Endothelial cell of umbilical vein (primary cell): ENCODE results near the gene CDX4. TPM values are rescaled to one million over a fixed set of nuclear protein-coding genes. Genes with fewer than 3 reads are reported as not detected.

ENCODE experiments used
- BruUV-seq: library from RNA; stranded (reverse); fragments of 400-500 nt; replicated peaks from 2 replicates; lab custom pipeline; 2021; lab: Mats Ljungman, UMichigan
- CTCF ChIA-PET: fragments of 300-600, 350-600 bp; sonication (Branson Sonifier 250); formaldehyde crosslinking; loops from one replicate; lab custom pipeline; 2021; ENCODE audit warnings: antibody characterized with exemption, inconsistent platforms; lab: Charles Lee
- POLR2A ChIA-PET: fragments of 300-600, 350-600 bp; sonication (Branson Sonifier 250); formaldehyde crosslinking; loops from one replicate; lab custom pipeline; 2021; ENCODE audit warnings: antibody characterized with exemption, inconsistent platforms; lab: Charles Lee
- DNase-seq: peaks from one replicate; pipeline ENCODE4 v3.0.0-alpha.2; 2011; ENCODE audit warnings: low read depth, low spot score
- FAIRE-seq: peaks from 2 replicates; lab custom pipeline; 2011; peaks lifted over from hg19 to GRCh38; lab: Jason Lieb, UNC
- H2AFZ ChIP-seq: 2 replicates; pipeline ENCODE4 v1.6.0; 2012; ENCODE audit warnings: low read depth, low read length, control low read depth, inconsistent platforms
- H3K27ac ChIP-seq: 2 replicates; pipeline ENCODE4 v1.5.1; 2011; ENCODE audit warnings: low read depth, mild to moderate bottlenecking, control low read depth, low read length, moderate library complexity; ENCODE audit not compliant: insufficient read depth
- H3K27me3 ChIP-seq, 2 experiments: 2 replicates each; pipeline versions ENCODE4 v1.6.0 to v1.6.1; 2011; ENCODE audit warnings: low read length in 2 of 2, mixed read lengths in 1 of 2; ENCODE audit not compliant: control insufficient read depth in 2 of 2, insufficient read depth in 2 of 2
- H3K36me3 ChIP-seq, 2 experiments: 2 replicates in 1 of 2; 3 replicates in 1 of 2; pipeline ENCODE4 v1.5.1; 2011; ENCODE audit warnings: low read length in 2 of 2, mild to moderate bottlenecking in 1 of 2, moderate library complexity in 1 of 2; ENCODE audit not compliant: control insufficient read depth in 2 of 2, insufficient read depth in 2 of 2; ENCODE audit errors: extremely low read depth in 1 of 2
- H3K4me1 ChIP-seq: 3 replicates; pipeline ENCODE4 v1.5.1; 2011; ENCODE audit warnings: mild to moderate bottlenecking, low read length; ENCODE audit not compliant: control insufficient read depth, insufficient read depth; ENCODE audit errors: extremely low read depth
- H3K4me2 ChIP-seq: 2 replicates; pipeline ENCODE4 v1.6.1; 2011; ENCODE audit warnings: low read length, control low read depth, mixed read lengths; ENCODE audit not compliant: insufficient read depth
- H3K4me3 ChIP-seq, 3 experiments: fragments of 200-600 bp in 1 of 3; sonication (generic), shearing (Covaris generic) in 1 of 3; replicated peaks in 1 of 3; 2 replicates each; pipeline ENCODE4 v1.5.1; 2011 to 2016; ENCODE audit warnings: control low read depth in 3 of 3, low read length in 3 of 3, mild to moderate bottlenecking in 2 of 3, inconsistent platforms in 1 of 3, low read depth in 1 of 3, moderate library complexity in 1 of 3; ENCODE audit not compliant: insufficient read depth in 1 of 3
- H3K79me2 ChIP-seq: 2 replicates; pipeline ENCODE4 v1.6.0; 2012; ENCODE audit warnings: low read length, inconsistent platforms; ENCODE audit not compliant: control insufficient read depth, insufficient read depth
- H3K9ac ChIP-seq: replicated peaks from 2 replicates; pipeline ENCODE3; 2011; ENCODE audit warnings: low read length, control low read depth; ENCODE audit not compliant: insufficient read depth; ENCODE audit errors: extremely low read depth
- H3K9me1 ChIP-seq: replicated peaks from 3 replicates; pipeline ENCODE4 v1.6.0; 2011; ENCODE audit warnings: mild to moderate bottlenecking, low read length; ENCODE audit not compliant: control insufficient read depth, insufficient read depth; ENCODE audit errors: extremely low read depth
- H3K9me3 ChIP-seq: replicated peaks from 2 replicates; pipeline ENCODE4 v1.5.1; 2012; ENCODE audit warnings: low read length, inconsistent platforms; ENCODE audit not compliant: control insufficient read depth, insufficient read depth
- H4K20me1 ChIP-seq: replicated peaks from 2 replicates; pipeline ENCODE3; 2011; ENCODE audit warnings: mild to moderate bottlenecking, low read length; ENCODE audit not compliant: control insufficient read depth, insufficient read depth; ENCODE audit errors: extremely low read depth
- EZH2 ChIP-seq: IDR thresholded peaks from 2 replicates; pipeline ENCODE4 v1.6.1; 2012; ENCODE audit warnings: borderline replicate concordance, low read depth, mild to moderate bottlenecking, moderate library complexity, low read length, inconsistent platforms; ENCODE audit not compliant: severe bottlenecking
- FOS ChIP-seq: IDR thresholded peaks from 2 replicates; pipeline ENCODE4 v1.6.1; 2011; ENCODE audit warnings: mild to moderate bottlenecking, low read length, moderate library complexity, borderline replicate concordance; ENCODE audit not compliant: insufficient read depth
- GATA2 ChIP-seq: IDR thresholded peaks from 2 replicates; pipeline ENCODE4 v1.7.0; 2011; ENCODE audit warnings: low read depth, mild to moderate bottlenecking, moderate library complexity, mixed read lengths, low read length; ENCODE audit not compliant: insufficient read length, insufficient read depth
- JUN ChIP-seq: IDR thresholded peaks from 2 replicates; pipeline ENCODE4 v1.6.1; 2011; ENCODE audit warnings: borderline replicate concordance, low read depth; ENCODE audit not compliant: insufficient read length, insufficient read depth
- MYC ChIP-seq: IDR thresholded peaks from one replicate; pipeline ENCODE4 v1.6.1; 2011; ENCODE audit warnings: mild to moderate bottlenecking, low read depth, low read length
- POLR2A ChIP-seq: IDR thresholded peaks from 2 replicates; pipeline ENCODE4 v1.6.1; 2012; ENCODE audit warnings: low read depth, mild to moderate bottlenecking, control low read depth, low read length
- POLR2AphosphoS5 ChIP-seq: IDR thresholded peaks from 2 replicates; pipeline ENCODE4 v1.6.1; 2012; ENCODE audit warnings: low read depth, mild to moderate bottlenecking, control low read depth, low read length, moderate library complexity; ENCODE audit not compliant: insufficient read depth
- dilution Hi-C: fragments of 300-500 bp; cut with MboI; formaldehyde crosslinking; loops from one replicate; pipeline ENCODE4 v1.15.0; 2019; ENCODE audit warnings: low sequenced_read_pairs; ENCODE audit not compliant: extremely low pct_ligation_motif_present
- intact Hi-C: fragments of 100-400 bp; cut with micrococcal nuclease; formaldehyde crosslinking; loops from one replicate; pipeline ENCODE4 v1.10.0; 2022
- polyA plus RNA-seq, 4 experiments: library from polyadenylated mRNA; depleted of rRNA in 3 of 4; stranded (reverse) in 3 of 4; unstranded in 1 of 4; fragments of >200 nt; gene quantifications; 2 replicates each; pipeline versions ENCODE4 v1.2.1 to v1.2.3, GENCODE V29; 2011 to 2012; ENCODE audit warnings: missing spikeins in 1 of 4
- total RNA-seq: library from RNA; stranded (reverse); gene quantifications from 2 replicates; pipeline ENCODE4 v1.2.3, GENCODE V29; 2021
- TF ChIP-seq, protein P1 (sequence below): IDR thresholded peaks from 2 replicates; pipeline ENCODE4 v1.6.1; 2011; ENCODE audit not compliant: insufficient read depth, insufficient read length
- TF ChIP-seq, protein P2 (sequence below), 2 donors: IDR thresholded peaks; 1 replicate in 1 of 2; 2 replicates in 1 of 2; pipeline ENCODE4 v1.5.1; 2011; ENCODE audit warnings: low read length in 2 of 2, mild to moderate bottlenecking in 2 of 2, moderate library complexity in 2 of 2, control low read depth in 1 of 2, inconsistent platforms in 1 of 2, low read depth in 1 of 2; ENCODE audit not compliant: insufficient read depth in 1 of 2; ENCODE audit errors: extremely low read depth in 1 of 2

Gene CDX4
- total and polyA plus RNA-seq, 2 donors (not counting 3 experiments of a cell fraction or from before 2014, with no cell fraction given) = not detected

DNA sequence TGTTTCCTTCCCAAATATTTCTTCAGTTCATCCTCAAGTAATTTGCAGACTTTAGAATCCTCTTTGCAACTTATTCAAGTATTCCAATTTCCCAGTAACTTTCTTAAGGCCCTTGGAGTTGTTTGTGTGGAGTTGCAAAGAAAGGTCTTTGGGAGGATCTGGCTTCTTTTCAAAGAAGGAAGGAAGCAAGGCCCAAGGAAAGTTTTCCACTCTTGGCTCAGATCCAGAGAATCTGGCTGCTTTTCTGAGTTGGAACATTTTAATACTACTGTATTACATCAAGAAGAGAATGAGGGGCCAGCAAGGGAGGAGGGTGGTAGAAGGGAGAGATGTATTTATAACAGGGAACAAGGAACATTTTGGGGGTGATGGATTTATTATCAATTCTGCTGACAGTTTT is 10.5 kb downstream of the CDX4 start:
- Histone ChIP-seq H3K9me3 (no peaks in the 10 kb centered on the region), H4K20me1 (no peaks in the 10 kb centered on the region), H3K9ac (no peak overlapping the region), H3K4me3 (no peak overlapping the region), H3K27ac (no peak overlapping the region), H3K27me3 (no peaks in the 10 kb centered on the region), H3K4me1 (no peaks in the 10 kb centered on the region), H3K4me2 (no peak overlapping the region), H3K36me3 (no peaks in the 10 kb centered on the region), H3K79me2 (no peaks in the 10 kb centered on the region), H3K9me1 (no peaks in the 10 kb centered on the region), H2AFZ (no peak overlapping the region)
- BruUV-seq = no TSS peak
- CTCF ChIA-PET = no interaction called here
- DNase-seq (peak; percentile 48), FAIRE-seq (no peak)
- intact Hi-C loops = no loop called here
- dilution Hi-C loops = no loop called here
- POLR2A ChIA-PET = no interaction called here
- TF ChIP-seq, protein P1, sequence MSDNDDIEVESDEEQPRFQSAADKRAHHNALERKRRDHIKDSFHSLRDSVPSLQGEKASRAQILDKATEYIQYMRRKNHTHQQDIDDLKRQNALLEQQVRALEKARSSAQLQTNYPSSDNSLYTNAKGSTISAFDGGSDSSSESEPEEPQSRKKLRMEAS = no peak
- TF ChIP-seq FOS = no peak
- TF ChIP-seq GATA2 = no peak
- TF ChIP-seq POLR2A = no peak
- no peak for TF ChIP-seq POLR2AphosphoS5
- TF ChIP-seq JUN = no peak
- TF ChIP-seq, protein P2, sequence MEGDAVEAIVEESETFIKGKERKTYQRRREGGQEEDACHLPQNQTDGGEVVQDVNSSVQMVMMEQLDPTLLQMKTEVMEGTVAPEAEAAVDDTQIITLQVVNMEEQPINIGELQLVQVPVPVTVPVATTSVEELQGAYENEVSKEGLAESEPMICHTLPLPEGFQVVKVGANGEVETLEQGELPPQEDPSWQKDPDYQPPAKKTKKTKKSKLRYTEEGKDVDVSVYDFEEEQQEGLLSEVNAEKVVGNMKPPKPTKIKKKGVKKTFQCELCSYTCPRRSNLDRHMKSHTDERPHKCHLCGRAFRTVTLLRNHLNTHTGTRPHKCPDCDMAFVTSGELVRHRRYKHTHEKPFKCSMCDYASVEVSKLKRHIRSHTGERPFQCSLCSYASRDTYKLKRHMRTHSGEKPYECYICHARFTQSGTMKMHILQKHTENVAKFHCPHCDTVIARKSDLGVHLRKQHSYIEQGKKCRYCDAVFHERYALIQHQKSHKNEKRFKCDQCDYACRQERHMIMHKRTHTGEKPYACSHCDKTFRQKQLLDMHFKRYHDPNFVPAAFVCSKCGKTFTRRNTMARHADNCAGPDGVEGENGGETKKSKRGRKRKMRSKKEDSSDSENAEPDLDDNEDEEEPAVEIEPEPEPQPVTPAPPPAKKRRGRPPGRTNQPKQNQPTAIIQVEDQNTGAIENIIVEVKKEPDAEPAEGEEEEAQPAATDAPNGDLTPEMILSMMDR (IDR thresholded peaks at IDR 0.05; ENCODE audit: extremely low read depth in 1 of 2, insufficient read depth in 1 of 2, low read depth in 1 of 2, low read length in 2 of 2) = no peak
- TF ChIP-seq MYC = no peak
- no peak for TF ChIP-seq EZH2
